BLaER1 (cell line): ENCODE measurements around the gene PIP5K1C.

ENCODE experiments used
- H3K27ac ChIP-seq: shearing (Covaris generic); formaldehyde crosslinking; 2 replicates; pipeline ENCODE4 v1.8.1; 2022
- H3K27me3 ChIP-seq: shearing (Covaris generic); formaldehyde crosslinking; 2 replicates; pipeline ENCODE4 v1.8.1; 2022
- H3K36me3 ChIP-seq: shearing (Covaris generic); formaldehyde crosslinking; 2 replicates; pipeline ENCODE4 v1.8.1; 2022
- H3K4me1 ChIP-seq: shearing (Covaris generic); formaldehyde crosslinking; 2 replicates; pipeline ENCODE4 v1.8.1; 2022
- H3K4me2 ChIP-seq: shearing (Covaris generic); formaldehyde crosslinking; 2 replicates; pipeline ENCODE4 v1.8.1; 2022
- H3K4me3 ChIP-seq: shearing (Covaris generic); formaldehyde crosslinking; 2 replicates; pipeline ENCODE4 v1.8.1; 2022
- H3K9ac ChIP-seq: shearing (Covaris generic); formaldehyde crosslinking; 2 replicates; pipeline ENCODE4 v1.8.1; 2022
- H3K9me3 ChIP-seq: shearing (Covaris generic); formaldehyde crosslinking; 2 replicates; pipeline ENCODE4 v1.8.1; 2022
- H4K20me1 ChIP-seq: shearing (Covaris generic); formaldehyde crosslinking; 2 replicates; pipeline ENCODE4 v1.8.1; 2022
- Cebpa-rat ChIP-seq: shearing (Covaris generic); IDR thresholded peaks from 2 replicates; pipeline ENCODE4 v1.8.1; 2022

The PIP5K1C gene

GRCh38 chr19:3687774-3688706 lies 12.2 kb downstream of the PIP5K1C start:
- H3K4me3 ChIP-seq, result peak overlapping the region; percentile 60

GRCh38 chr19:3687393-3687773 lies 12.9 kb downstream of the PIP5K1C start:
- Histone ChIP-seq H3K9ac (no peak overlapping the region), H3K36me3 (0 out of 2 replicates have a peak, but pooled peaks cover 3% of the 10 kb centered on the region), H3K4me3 (peak overlapping the region; percentile 60; the same call in 1 of the 2 replicates), H3K4me2 (peak overlapping the region; percentile 99), H3K27me3 (no peaks in the 10 kb centered on the region), H4K20me1 (peaks cover 93% of the 10 kb centered on the region), H3K27ac (no peak overlapping the region), H3K4me1 (peaks cover 93% of the 10 kb centered on the region), H3K9me3 (peaks cover 5% of the 10 kb centered on the region; the same call in 1 of the 2 replicates)
- no peak for TF ChIP-seq Cebpa-rat

More at GRCh38 chr19:3687774-3688706, 12.2 kb downstream of the PIP5K1C start:
- no peaks in the 10 kb centered on the region for H3K27me3 ChIP-seq
- H3K9me3 ChIP-seq, result peaks cover 5% of the 10 kb centered on the region; the same call in 1 of the 2 replicates
- H3K4me2 ChIP-seq, result peak overlapping the region; percentile 99
- H3K36me3 ChIP-seq, result 0 out of 2 replicates have a peak, but pooled peaks cover 3% of the 10 kb centered on the region
- peak overlapping the region; percentile 66 for H3K9ac ChIP-seq
- no peak for TF ChIP-seq Cebpa-rat
- peaks cover 94% of the 10 kb centered on the region for H4K20me1 ChIP-seq
- peak overlapping the region; percentile 68 for H3K27ac ChIP-seq
- H3K4me1 ChIP-seq, result peaks cover 92% of the 10 kb centered on the region

- no peak overlapping the region for H3K4me3 ChIP-seq
- no peaks in the 10 kb centered on the region for H3K27me3 ChIP-seq
- peaks cover 5% of the 10 kb centered on the region; the same call in 1 of the 2 replicates for H3K9me3 ChIP-seq
- peaks cover 93% of the 10 kb centered on the region for H4K20me1 ChIP-seq
- no peak for TF ChIP-seq Cebpa-rat
- no peak overlapping the region for H3K9ac ChIP-seq
- H3K4me1 ChIP-seq, result peaks cover 75% of the 10 kb centered on the region
- H3K27ac ChIP-seq, result peak overlapping the region; percentile 24; the same call in 1 of the 2 replicates
- peak overlapping the region; percentile 78 for H3K4me2 ChIP-seq
- peaks cover 3% of the 10 kb centered on the region; the same call in 1 of the 2 replicates for H3K36me3 ChIP-seq
These were observed 15.4 kb downstream of the PIP5K1C start for GRCh38 chr19:3684817-3685410.

GRCh38 chr19:3684054-3684816 lies 16.0 kb downstream of the PIP5K1C start:
- Histone ChIP-seq H3K9ac (no peak overlapping the region), H3K27me3 (no peaks in the 10 kb centered on the region), H3K36me3 (peaks cover 3% of the 10 kb centered on the region; the same call in 1 of the 2 replicates), H3K4me2 (peak overlapping the region; percentile 78), H3K27ac (peak overlapping the region; percentile 24; the same call in 1 of the 2 replicates), H3K4me1 (peaks cover 75% of the 10 kb centered on the region), H3K9me3 (peaks cover 5% of the 10 kb centered on the region; the same call in 1 of the 2 replicates), H3K4me3 (no peak overlapping the region), H4K20me1 (peaks cover 93% of the 10 kb centered on the region)
- TF ChIP-seq Cebpa-rat, result no peak

- peaks cover 93% of the 10 kb centered on the region for H4K20me1 ChIP-seq
- H3K36me3 ChIP-seq, result peaks cover 3% of the 10 kb centered on the region; the same call in 1 of the 2 replicates
- H3K9me3 ChIP-seq, result peaks cover 5% of the 10 kb centered on the region; the same call in 1 of the 2 replicates
- H3K4me1 ChIP-seq, result peaks cover 72% of the 10 kb centered on the region
- peak overlapping the region; percentile 78 for H3K4me2 ChIP-seq
- H3K27ac ChIP-seq, result peak overlapping the region; percentile 44; the same call in 1 of the 2 replicates
- peak overlapping the region; percentile 14; the same call in 1 of the 2 replicates for H3K4me3 ChIP-seq
- no peak for TF ChIP-seq Cebpa-rat
- H3K9ac ChIP-seq, result peak overlapping the region; percentile 8; the same call in 1 of the 2 replicates
- no peaks in the 10 kb centered on the region for H3K27me3 ChIP-seq
These were observed 16.7 kb downstream of the PIP5K1C start for GRCh38 chr19:3683405-3684053.

- Histone ChIP-seq H3K4me3 (no peak overlapping the region), H3K27ac (0 out of 2 replicates have a peak overlapping the region, but pooled peaks have one; percentile 44), H3K9ac (no peak overlapping the region), H3K4me1 (peaks cover 65% of the 10 kb centered on the region), H3K4me2 (peak overlapping the region; percentile 78), H4K20me1 (peaks cover 87% of the 10 kb centered on the region), H3K36me3 (peaks cover 3% of the 10 kb centered on the region; the same call in 1 of the 2 replicates), H3K9me3 (peaks cover 5% of the 10 kb centered on the region; the same call in 1 of the 2 replicates), H3K27me3 (no peaks in the 10 kb centered on the region)
- no peak for TF ChIP-seq Cebpa-rat
These were observed 17.4 kb downstream of the PIP5K1C start for GRCh38 chr19:3682741-3683404.

GRCh38 chr19:3682286-3682685 lies 18.0 kb downstream of the PIP5K1C start:
- TF ChIP-seq Cebpa-rat, result no peak
- Histone ChIP-seq H3K27ac (no peak overlapping the region), H3K9ac (no peak overlapping the region), H3K9me3 (peaks cover 5% of the 10 kb centered on the region; the same call in 1 of the 2 replicates), H3K4me1 (peaks cover 59% of the 10 kb centered on the region), H4K20me1 (peaks cover 82% of the 10 kb centered on the region), H3K4me3 (no peak overlapping the region), H3K36me3 (peaks cover 3% of the 10 kb centered on the region; the same call in 1 of the 2 replicates), H3K4me2 (no peak overlapping the region), H3K27me3 (no peaks in the 10 kb centered on the region)

GRCh38 chr19:3680939-3681338 lies 19.3 kb downstream of the PIP5K1C start:
- Histone ChIP-seq H3K4me1 (peaks cover 53% of the 10 kb centered on the region), H3K4me2 (no peak overlapping the region), H3K27ac (no peak overlapping the region), H3K36me3 (peaks cover 9% of the 10 kb centered on the region; the same call in 1 of the 2 replicates), H3K27me3 (no peaks in the 10 kb centered on the region), H3K9me3 (peaks cover 5% of the 10 kb centered on the region; the same call in 1 of the 2 replicates), H3K4me3 (no peak overlapping the region), H4K20me1 (peaks cover 82% of the 10 kb centered on the region), H3K9ac (no peak overlapping the region)
- no peak for TF ChIP-seq Cebpa-rat
